AG04450 (cell line): ENCODE measurements around the gene SPRED2. TPM values are rescaled to one million over a fixed set of nuclear protein-coding genes. Genes with fewer than 3 reads are reported as not detected.

Experiments used
- CTCF ChIA-PET: fragments of 300-600, 350-600 bp; formaldehyde crosslinking; extraction: SDS; loops from one replicate; lab custom pipeline; 2022; ENCODE audit warnings: antibody characterized with exemption, inconsistent platforms; lab: Charles Lee
- POLR2A ChIA-PET: fragments of 350-600 bp; formaldehyde crosslinking; extraction: SDS; loops from one replicate; lab custom pipeline; 2021; ENCODE audit warnings: antibody characterized with exemption, inconsistent platforms; lab: Yijun Ruan, JAX
- DNase-seq: peaks from one replicate; pipeline ENCODE4 v3.0.0-alpha.2; 2011; ENCODE audit warnings: low read depth, low spot score
- H3K27ac ChIP-seq: one replicate; pipeline ENCODE4 v1.5.1; 2012; ENCODE audit warnings: low read depth, low read length, control low read depth
- H3K27me3 ChIP-seq: one replicate; pipeline ENCODE4 v1.6.0; 2012; ENCODE audit warnings: low read length; ENCODE audit not compliant: control insufficient read depth, insufficient read depth
- H3K4me3 ChIP-seq: 2 replicates; pipeline ENCODE4 v1.5.1; 2011; ENCODE audit warnings: mild to moderate bottlenecking, low read depth, low read length, control low read depth
- H3K9me3 ChIP-seq: 2 replicates; pipeline ENCODE4 v1.5.1; 2012; ENCODE audit warnings: low read length; ENCODE audit not compliant: control insufficient read depth, insufficient read depth
- CTCF ChIP-seq: IDR thresholded peaks from 2 replicates; pipeline ENCODE4 v1.5.1; 2011; ENCODE audit warnings: low read depth, low read length, control low read depth, inconsistent platforms
- polyA plus RNA-seq: library from polyadenylated mRNA; depleted of rRNA; stranded (reverse); fragments of >200 nt; gene quantifications from 2 replicates; pipeline ENCODE4 v1.2.3, GENCODE V29; 2011

The SPRED2 gene
- polyA plus RNA-seq, 1 experiment = 18.6 TPM

- ChIA-PET CTCF (no interaction called here), POLR2A (no interaction called here)
- no peak for TF ChIP-seq CTCF
- Histone ChIP-seq H3K9me3 (no peaks in the 10 kb centered on the region), H3K4me3 (no peak overlapping the region), H3K27me3 (no peaks in the 10 kb centered on the region), H3K27ac (no peak overlapping the region)
- DNase-seq = no peak
These were observed 34.2 kb upstream of the SPRED2 start for GRCh38 chr2:65466551-65466950.

- H3K9me3 ChIP-seq = no peaks in the 10 kb centered on the region
- ChIA-PET POLR2A (no interaction called here), CTCF (no interaction called here)
- no peak for DNase-seq
- TF ChIP-seq CTCF = no peak
- H3K27me3 ChIP-seq = no peaks in the 10 kb centered on the region
- H3K4me3 ChIP-seq = no peak overlapping the region
- no peak overlapping the region for H3K27ac ChIP-seq
These were observed 33.5 kb upstream of the SPRED2 start for GRCh38 chr2:65465857-65466256.

GRCh38 chr2:65465124-65465523 is 32.7 kb upstream of the SPRED2 start:
- POLR2A ChIA-PET = no interaction called here
- Histone ChIP-seq H3K27me3 (no peaks in the 10 kb centered on the region), H3K4me3 (no peak overlapping the region), H3K9me3 (no peaks in the 10 kb centered on the region), H3K27ac (no peak overlapping the region)
- CTCF ChIA-PET = no interaction called here
- no peak for TF ChIP-seq CTCF
- no peak for DNase-seq

GRCh38 chr2:65464604-65465003 is 32.2 kb upstream of the SPRED2 start:
- Histone ChIP-seq H3K4me3 (no peak overlapping the region), H3K9me3 (no peaks in the 10 kb centered on the region), H3K27ac (no peak overlapping the region), H3K27me3 (no peaks in the 10 kb centered on the region)
- ChIA-PET CTCF (no interaction called here), POLR2A (no interaction called here)
- no peak for TF ChIP-seq CTCF
- DNase-seq = no peak

- H3K4me3 ChIP-seq = no peak overlapping the region
- no peak overlapping the region for H3K27ac ChIP-seq
- CTCF ChIA-PET = no interaction called here
- H3K9me3 ChIP-seq = no peaks in the 10 kb centered on the region
- no peak for TF ChIP-seq CTCF
- POLR2A ChIA-PET = interaction anchor here (0.7 kb wide), 1 partner anchor 268 kb away, joined by 6 read pairs; no protein-coding TSS in a partner anchor
- no peaks in the 10 kb centered on the region for H3K27me3 ChIP-seq
- DNase-seq = no peak
These were observed 26.6 kb upstream of the SPRED2 start for GRCh38 chr2:65458999-65459398.
